ENCODE data around the gene TNS2.
"Not testable (repeated sequence)": the region's sequence is repeated elsewhere in the genome, so short reads cannot be mapped to it uniquely, and the experiment has no call there.

The TNS2 gene

GRCh38 chr12:53070877-53071492 lies 21.1 kb downstream of the TNS2 start:
- DNase-seq, result no peak

- DNase-seq, result peak; percentile 54
These were observed 22.0 kb downstream of the TNS2 start for GRCh38 chr12:53071591-53072551.

- DNase-seq, result no peak
These were observed 24.0 kb downstream of the TNS2 start for GRCh38 chr12:53073881-53074280.

GRCh38 chr12:53074283-53074998 lies 24.6 kb downstream of the TNS2 start:
- no peak for DNase-seq

- no peak for DNase-seq
These were observed 25.1 kb downstream of the TNS2 start for GRCh38 chr12:53074999-53075370.

GRCh38 chr12:53076461-53076860 lies 26.6 kb downstream of the TNS2 start:
- no peak for DNase-seq

- DNase-seq, result no peak
These were observed 27.2 kb downstream of the TNS2 start for GRCh38 chr12:53077030-53077429.

- DNase-seq, result no peak
These were observed 28.8 kb downstream of the TNS2 start for GRCh38 chr12:53078425-53079225.

GRCh38 chr12:53079226-53080117 lies 29.6 kb downstream of the TNS2 start, which contains the start of gene SPRYD3:
TSS of gene SPRYD3 (minus strand) at chr12:53079390. CDS start at chr12:53079333, 57 bp downstream.
- DNase-seq, result peak; percentile 93

- no peak for DNase-seq
These were observed 32.8 kb downstream of the TNS2 start for GRCh38 chr12:53082637-53083175.

- no peak for DNase-seq
These were observed 36.5 kb downstream of the TNS2 start for GRCh38 chr12:53086361-53086760.

- DNase-seq, result no peak
These were observed 40.2 kb downstream of the TNS2 start for GRCh38 chr12:53090105-53090504.

GRCh38 chr12:53090554-53090953 lies 40.7 kb downstream of the TNS2 start:
- no peak for DNase-seq

- DNase-seq, result no peak
These were observed 41.9 kb downstream of the TNS2 start for GRCh38 chr12:53091756-53092155.

- DNase-seq, result no peak
These were observed 44.0 kb downstream of the TNS2 start for GRCh38 chr12:53093777-53094393.

- no peak for DNase-seq
These were observed 44.5 kb downstream of the TNS2 start for GRCh38 chr12:53094394-53094787.

GRCh38 chr12:53094796-53095595 lies 45.1 kb downstream of the TNS2 start:
- not testable (repeated sequence) for DNase-seq

- not testable (repeated sequence) for DNase-seq
These were observed 45.7 kb downstream of the TNS2 start for GRCh38 chr12:53095596-53095895.

GRCh38 chr12:53096089-53096741 lies 46.4 kb downstream of the TNS2 start:
- DNase-seq, result no peak

GRCh38 chr12:53096759-53097158 lies 46.9 kb downstream of the TNS2 start:
- no peak for DNase-seq

All from NCI-H1092 treated with DMSO at 0.1 percent for 48 hours (cell line).